Sigmoid colon (tissue), 4 donors: Measurements from ENCODE around the gene CPB1.

Experiments
- CTCF ChIP-seq, 4 experiments: fragments of 450-650 bp in 3 of 4; fragments of 200-600 bp in 1 of 4; IDR thresholded peaks; one replicate each; pipeline ENCODE4 v1.5.1; 2016 to 2019; ENCODE audit warnings: antibody characterized with exemption in 4 of 4, mild to moderate bottlenecking in 3 of 4, moderate library complexity in 2 of 4
- EP300 ChIP-seq, 4 donors: sonication (generic); formaldehyde crosslinking; IDR thresholded peaks; one replicate each; pipeline ENCODE4 v1.6.1; 2017; ENCODE audit warnings: antibody characterized with exemption in 4 of 4
- POLR2A ChIP-seq, 2 donors: fragments of 450-650 bp; IDR thresholded peaks; one replicate each; pipeline ENCODE4 v1.6.1; 2016; ENCODE audit warnings: antibody characterized with exemption in 2 of 2, mild to moderate bottlenecking in 2 of 2, moderate library complexity in 2 of 2
- POLR2AphosphoS5 ChIP-seq, 4 donors: sonication (generic); formaldehyde crosslinking; IDR thresholded peaks; one replicate each; pipeline ENCODE4 v1.6.1; 2017; ENCODE audit warnings: antibody characterized with exemption in 4 of 4

DNA sequence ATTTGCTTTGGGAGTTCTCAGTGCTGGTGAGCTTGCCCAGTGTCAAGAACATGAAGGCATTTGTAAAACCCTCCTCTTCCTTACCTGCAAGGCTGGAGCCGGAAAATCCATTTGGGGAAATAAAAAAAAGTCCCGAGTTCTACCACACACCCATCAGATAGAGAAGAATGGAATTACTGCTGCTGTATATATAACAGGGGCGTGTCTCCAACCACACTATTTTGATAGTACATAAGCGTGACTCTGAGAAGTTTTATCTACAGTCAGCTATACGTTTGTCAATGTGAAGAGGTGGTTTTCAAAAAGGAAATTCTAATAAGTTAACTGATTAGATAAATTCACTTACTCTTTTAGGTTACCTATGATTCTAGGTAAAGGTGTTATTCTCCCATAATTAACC is 36.2 kb downstream of the CPB1 start:
- TF ChIP-seq POLR2A (IDR thresholded peaks at IDR 0.05) (no peak), CTCF (IDR thresholded peaks at IDR 0.05) (no peak), EP300 (IDR thresholded peaks at IDR 0.05) (no peak), POLR2AphosphoS5 (IDR thresholded peaks at IDR 0.05) (no peak)
